Keratinocyte (primary cell): ENCODE results near the gene MT3. TPM values are rescaled to one million over a fixed set of nuclear protein-coding genes. Genes with fewer than 3 reads are reported as not detected.

Experiments used
- DNase-seq: peaks from one replicate; pipeline ENCODE4 v3.0.0-alpha.2; 2011; ENCODE audit warnings: low read depth, missing footprints, low spot score
- FAIRE-seq: peaks from 2 replicates; lab custom pipeline; 2011; peaks lifted over from hg19 to GRCh38; lab: Jason Lieb, UNC
- H2AFZ ChIP-seq: 2 replicates; pipeline ENCODE4 v1.6.0; 2012; ENCODE audit warnings: low read length, control low read depth, inconsistent platforms; ENCODE audit not compliant: control insufficient read depth
- H3K27ac ChIP-seq: 2 replicates; pipeline ENCODE4 v1.5.1; 2011; ENCODE audit warnings: low read length; ENCODE audit not compliant: control insufficient read depth, insufficient read depth
- H3K27me3 ChIP-seq: 3 replicates; pipeline ENCODE4 v1.6.0; 2011; ENCODE audit warnings: low read length; ENCODE audit not compliant: control insufficient read depth, insufficient read depth; ENCODE audit errors: extremely low read depth
- H3K36me3 ChIP-seq, 2 experiments: 2 replicates in 1 of 2; 3 replicates in 1 of 2; pipeline ENCODE4 v1.5.1; 2011; ENCODE audit warnings: low read length in 2 of 2, mild to moderate bottlenecking in 1 of 2; ENCODE audit not compliant: control insufficient read depth in 2 of 2, insufficient read depth in 2 of 2; ENCODE audit errors: extremely low read depth in 1 of 2
- H3K4me1 ChIP-seq: 3 replicates; pipeline ENCODE4 v1.5.1; 2011; ENCODE audit warnings: low read length; ENCODE audit not compliant: control insufficient read depth, insufficient read depth; ENCODE audit errors: extremely low read depth
- H3K4me2 ChIP-seq: 3 replicates; pipeline ENCODE4 v1.6.0; 2011; ENCODE audit warnings: low read depth, low read length; ENCODE audit not compliant: control insufficient read depth, insufficient read depth; ENCODE audit errors: extremely low read depth
- H3K4me3 ChIP-seq, 3 experiments: fragments of 200-600 bp in 1 of 3; sonication (generic) in 1 of 3; 2 replicates in 2 of 3; 3 replicates in 1 of 3; pipeline ENCODE4 v1.5.1; 2011 to 2016; ENCODE audit warnings: low read length in 3 of 3, mild to moderate bottlenecking in 3 of 3, control low read depth in 2 of 3, inconsistent platforms in 1 of 3, low read depth in 1 of 3, mixed read lengths in 1 of 3, mixed run types in 1 of 3, moderate library complexity in 1 of 3; ENCODE audit not compliant: control insufficient read depth in 2 of 3, insufficient read depth in 2 of 3; ENCODE audit errors: extremely low read depth in 1 of 3
- H3K79me2 ChIP-seq: 2 replicates; pipeline ENCODE4 v1.6.0; 2012; ENCODE audit warnings: low read length; ENCODE audit not compliant: control insufficient read depth, insufficient read depth
- H3K9ac ChIP-seq: 3 replicates; pipeline ENCODE4 v1.6.0; 2011; ENCODE audit warnings: low read length; ENCODE audit not compliant: control insufficient read depth, insufficient read depth; ENCODE audit errors: extremely low read depth
- H3K9me1 ChIP-seq: 3 replicates; pipeline ENCODE4 v1.6.0; 2011; ENCODE audit warnings: low read length; ENCODE audit not compliant: control insufficient read depth, insufficient read depth; ENCODE audit errors: extremely low read depth
- H3K9me3 ChIP-seq: 2 replicates; pipeline ENCODE4 v1.5.1; 2012; ENCODE audit warnings: low read depth, low read length; ENCODE audit not compliant: control insufficient read depth
- H4K20me1 ChIP-seq: 3 replicates; pipeline ENCODE4 v1.6.0; 2011; ENCODE audit warnings: low read length; ENCODE audit not compliant: control insufficient read depth, insufficient read depth; ENCODE audit errors: extremely low read depth
- CTCF ChIP-seq, 3 experiments: IDR thresholded peaks in 1 of 3; conservative IDR thresholded peaks in 1 of 3; optimal IDR thresholded peaks in 1 of 3; 2 replicates in 2 of 3; 3 replicates in 1 of 3; pipeline versions ENCODE3 to v1.5.1; 2011; ENCODE audit warnings: low read length in 3 of 3, mild to moderate bottlenecking in 3 of 3, moderate library complexity in 2 of 3, control low read depth in 1 of 3, inconsistent platforms in 1 of 3; ENCODE audit not compliant: insufficient read depth in 2 of 3; ENCODE audit errors: extremely low read depth in 1 of 3
- EZH2 ChIP-seq: IDR thresholded peaks from one replicate; pipeline ENCODE4 v1.6.1; 2012; ENCODE audit warnings: inconsistent platforms, mild to moderate bottlenecking, low read length, moderate library complexity
- dilution Hi-C: fragments of 300-500 bp; cut with MboI; formaldehyde crosslinking; loops from one replicate; pipeline ENCODE4 v1.7.0; 2020; ENCODE audit warnings: low sequenced_read_pairs; ENCODE audit not compliant: extremely low pct_ligation_motif_present
- polyA plus RNA-seq, 5 experiments: library from polyadenylated mRNA; depleted of rRNA in 3 of 5; stranded (reverse) in 3 of 5; stranded (forward) in 1 of 5; unstranded in 1 of 5; fragments of >200 nt; gene quantifications; 1 replicate in 1 of 5; 2 replicates in 3 of 5; 3 replicates in 1 of 5; pipeline versions ENCODE4 v1.2.1 to v1.2.3, GENCODE V29; 2011 to 2012; ENCODE audit warnings: missing spikeins in 2 of 5, low read depth in 1 of 5, low replicate concordance in 1 of 5

MT3 gene
- polyA plus RNA-seq, 1 donor (not counting 4 experiments of a cell fraction or from before 2014, with no cell fraction given) = not detected

- Histone ChIP-seq H3K27me3 (peaks cover 60% of the 10 kb centered on the region), H3K27ac (no peak overlapping the region), H3K4me1 (peaks cover 4% of the 10 kb centered on the region), H2AFZ (no peak overlapping the region), H3K4me2 (no peak overlapping the region), H3K36me3 (no peaks in the 10 kb centered on the region), H3K79me2 (no peaks in the 10 kb centered on the region), H3K9me3 (no peaks in the 10 kb centered on the region), H3K9me1 (no peaks in the 10 kb centered on the region), H3K4me3 (no peak overlapping the region), H4K20me1 (no peaks in the 10 kb centered on the region), H3K9ac (no peak overlapping the region)
- DNase-seq (no peak), FAIRE-seq (no peak)
- TF ChIP-seq CTCF (optimal IDR thresholded peaks at IDR 0.05 in 1 of 3, IDR thresholded peaks at IDR 0.05 in 1 of 3, conservative IDR thresholded peaks at IDR 0.05 in 1 of 3; ENCODE audit: extremely low read depth in 1 of 3, insufficient read depth in 2 of 3, low read length in 3 of 3) (no peak), EZH2 (no peak)
- dilution Hi-C loops = no loop called here
Measured at GRCh38 chr16:56635441-56635967, 46.2 kb downstream of the MT3 start.

DNA sequence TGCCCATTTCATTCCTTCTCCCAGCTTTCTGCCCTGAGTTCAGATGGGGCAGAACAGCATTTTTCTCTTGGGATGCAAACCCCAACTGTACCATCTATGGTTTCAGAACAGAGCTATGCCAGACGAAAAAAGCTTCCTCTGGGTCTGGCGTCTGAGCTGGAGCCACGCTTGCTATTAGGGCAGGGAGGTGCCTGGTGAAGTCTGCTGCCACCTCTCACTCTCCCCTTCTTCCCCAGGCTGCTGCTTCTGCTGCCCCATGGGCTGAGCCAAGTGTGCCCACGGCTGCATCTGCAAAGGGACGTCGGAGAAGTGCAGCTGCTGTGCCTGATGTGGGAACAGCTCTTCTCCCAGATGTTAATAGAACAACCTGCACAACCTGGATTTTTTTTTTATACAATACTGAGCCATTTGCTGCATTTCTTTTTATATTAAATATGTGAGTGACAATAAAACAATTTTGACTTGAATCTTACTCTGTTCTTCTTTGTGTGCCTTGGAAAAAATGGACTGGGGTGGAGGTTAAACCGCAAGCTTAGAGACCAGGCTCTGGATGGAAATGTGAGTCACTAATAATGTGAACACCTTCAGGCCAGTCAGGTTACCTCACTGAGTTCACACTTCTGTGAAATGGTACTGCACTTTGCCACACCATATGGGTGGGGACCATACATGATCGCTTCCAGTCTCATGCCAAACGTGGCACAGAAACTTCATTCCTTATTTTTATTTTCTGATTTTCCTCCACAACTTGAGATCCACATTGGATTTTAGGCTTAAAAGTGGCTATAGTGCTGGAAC is 47.5 kb downstream of the MT3 start:
- Histone ChIP-seq H3K9ac (no peak overlapping the region), H2AFZ (no peak overlapping the region), H3K9me3 (no peaks in the 10 kb centered on the region), H3K36me3 (no peaks in the 10 kb centered on the region), H3K4me3 (no peak overlapping the region), H3K79me2 (no peaks in the 10 kb centered on the region), H3K27me3 (peaks cover 59% of the 10 kb centered on the region), H3K27ac (no peak overlapping the region), H3K4me2 (no peak overlapping the region), H3K4me1 (peaks cover 4% of the 10 kb centered on the region), H4K20me1 (no peaks in the 10 kb centered on the region), H3K9me1 (no peaks in the 10 kb centered on the region)
- dilution Hi-C loops = no loop called here
- TF ChIP-seq EZH2 (no peak), CTCF (optimal IDR thresholded peaks at IDR 0.05 in 1 of 3, IDR thresholded peaks at IDR 0.05 in 1 of 3, conservative IDR thresholded peaks at IDR 0.05 in 1 of 3; ENCODE audit: extremely low read depth in 1 of 3, insufficient read depth in 2 of 3, low read length in 3 of 3) (no peak)
- no peak for DNase-seq
- no peak for FAIRE-seq
